Breast epithelium (tissue), 3 donors: Measurements from ENCODE around the gene PHKB.

Source experiments
- POLR2A ChIP-seq: fragments of 450-650 bp; IDR thresholded peaks from one replicate; pipeline ENCODE4 v1.6.1; 2016; ENCODE audit warnings: antibody characterized with exemption, mild to moderate bottlenecking, moderate library complexity
- POLR2AphosphoS5 ChIP-seq, 3 donors: sonication (generic); formaldehyde crosslinking; IDR thresholded peaks; one replicate each; pipeline ENCODE4 v1.6.1; 2017; ENCODE audit warnings: antibody characterized with exemption in 3 of 3
- TF ChIP-seq, protein P1 (sequence below), 3 donors: fragments of 450-650 bp; IDR thresholded peaks; one replicate each; pipeline ENCODE4 v1.5.1; 2016 to 2017; ENCODE audit warnings: antibody characterized with exemption in 3 of 3, mild to moderate bottlenecking in 3 of 3, moderate library complexity in 3 of 3

DNA sequence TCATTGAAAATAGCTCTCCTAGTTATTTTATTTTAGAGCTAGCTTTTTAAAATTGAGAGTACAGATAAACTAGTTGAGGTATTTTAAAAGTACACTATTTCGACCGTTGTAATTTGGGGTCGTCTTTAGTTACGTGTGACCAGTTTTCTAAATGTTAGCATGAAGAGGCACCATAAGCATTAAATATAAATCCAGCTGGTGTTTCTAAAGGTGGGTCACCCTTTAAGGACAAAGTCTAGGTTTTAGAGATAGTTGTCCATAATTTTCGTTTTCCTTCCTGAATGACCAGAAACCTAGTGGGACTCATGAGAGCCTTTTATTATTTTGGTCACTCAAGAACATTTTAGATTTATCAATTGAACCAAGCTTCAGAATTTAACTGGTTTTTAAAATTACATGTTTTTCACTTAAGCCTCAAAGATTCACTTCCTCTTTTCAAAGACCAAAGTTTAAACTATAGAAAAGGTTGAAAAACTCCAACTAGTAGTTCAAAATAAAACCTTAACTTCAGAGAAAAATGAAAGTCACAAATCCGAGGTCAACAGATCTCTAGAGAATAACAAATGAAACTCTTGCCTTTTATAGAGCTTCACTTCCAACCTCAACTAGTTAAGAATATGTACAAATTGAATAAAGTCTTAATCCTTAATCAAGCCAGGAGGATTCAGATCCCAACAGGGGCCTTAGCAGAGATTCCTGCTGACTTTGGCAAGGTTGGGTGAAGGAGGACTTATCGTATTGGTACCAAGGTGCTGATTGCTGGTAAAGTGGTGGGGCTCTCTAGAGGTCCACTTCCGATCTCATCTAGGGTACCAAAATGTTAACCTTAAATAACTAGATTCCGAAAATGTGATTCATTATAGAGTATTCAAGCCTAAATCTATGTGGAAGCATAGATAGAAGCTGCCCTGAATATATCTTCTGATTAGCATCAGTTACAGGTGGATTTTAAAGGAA is 32.5 kb downstream of the PHKB start:
- TF ChIP-seq, protein P1, sequence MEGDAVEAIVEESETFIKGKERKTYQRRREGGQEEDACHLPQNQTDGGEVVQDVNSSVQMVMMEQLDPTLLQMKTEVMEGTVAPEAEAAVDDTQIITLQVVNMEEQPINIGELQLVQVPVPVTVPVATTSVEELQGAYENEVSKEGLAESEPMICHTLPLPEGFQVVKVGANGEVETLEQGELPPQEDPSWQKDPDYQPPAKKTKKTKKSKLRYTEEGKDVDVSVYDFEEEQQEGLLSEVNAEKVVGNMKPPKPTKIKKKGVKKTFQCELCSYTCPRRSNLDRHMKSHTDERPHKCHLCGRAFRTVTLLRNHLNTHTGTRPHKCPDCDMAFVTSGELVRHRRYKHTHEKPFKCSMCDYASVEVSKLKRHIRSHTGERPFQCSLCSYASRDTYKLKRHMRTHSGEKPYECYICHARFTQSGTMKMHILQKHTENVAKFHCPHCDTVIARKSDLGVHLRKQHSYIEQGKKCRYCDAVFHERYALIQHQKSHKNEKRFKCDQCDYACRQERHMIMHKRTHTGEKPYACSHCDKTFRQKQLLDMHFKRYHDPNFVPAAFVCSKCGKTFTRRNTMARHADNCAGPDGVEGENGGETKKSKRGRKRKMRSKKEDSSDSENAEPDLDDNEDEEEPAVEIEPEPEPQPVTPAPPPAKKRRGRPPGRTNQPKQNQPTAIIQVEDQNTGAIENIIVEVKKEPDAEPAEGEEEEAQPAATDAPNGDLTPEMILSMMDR (IDR thresholded peaks at IDR 0.05) = no peak
- TF ChIP-seq POLR2A (no peak), POLR2AphosphoS5 (IDR thresholded peaks at IDR 0.05) (no peak)
